SK-N-SH (cell line): ENCODE results near the gene UNC13B. TPM values are rescaled to one million over a fixed set of nuclear protein-coding genes. Genes with fewer than 3 reads are reported as not detected.
A peak's percentile ranks its signal among the peaks of the same experiment; 100 is the strongest.

Source experiments
- CTCF ChIA-PET: fragments of 300-600, 350-600 bp; formaldehyde crosslinking; extraction: SDS; loops from one replicate; lab custom pipeline; 2021; lab: Yijun Ruan, JAX
- POLR2A ChIA-PET: fragments of 350-600 bp; sonication (Branson Sonifier 250); formaldehyde crosslinking; extraction: SDS; loops from one replicate; lab custom pipeline; 2020; ENCODE audit warnings: antibody characterized with exemption, inconsistent platforms; lab: Yijun Ruan, JAX
- DNase-seq: peaks from one replicate; pipeline ENCODE4 v3.0.0; 2012
- H2AFZ ChIP-seq: fragments of 200-600 bp; sonication (generic); 2 replicates; pipeline ENCODE4 v1.8.1; 2016; ENCODE audit warnings: antibody characterized with exemption, mild to moderate bottlenecking, low read depth
- H3F3A ChIP-seq: fragments of 200-600 bp; sonication (generic); replicated peaks from 2 replicates; pipeline ENCODE3; 2016; ENCODE audit warnings: antibody characterized with exemption, mild to moderate bottlenecking; ENCODE audit not compliant: insufficient read depth
- H3K27ac ChIP-seq, 2 experiments: fragments of 200-500 bp in 1 of 2; fragments of 200-600 bp in 1 of 2; sonication (Bioruptor generic) in 1 of 2; sonication (generic), shearing (Covaris generic) in 1 of 2; 2 replicates each; pipeline versions ENCODE4 v1.5.1 to v1.6.1; 2014 to 2016; ENCODE audit warnings: low read depth in 2 of 2, inconsistent platforms in 1 of 2, low read length in 1 of 2, mild to moderate bottlenecking in 1 of 2, mixed read lengths in 1 of 2
- H3K27me3 ChIP-seq: fragments of 200-600 bp; sonication (generic), shearing (Covaris generic); 2 replicates; pipeline ENCODE4 v1.6.1; 2016; ENCODE audit warnings: mixed run types; ENCODE audit not compliant: insufficient read depth
- H3K36me3 ChIP-seq, 2 experiments: fragments of 200-500 bp in 1 of 2; fragments of 200-600 bp in 1 of 2; sonication (Bioruptor generic) in 1 of 2; sonication (generic) in 1 of 2; replicated peaks in 1 of 2; 2 replicates each; pipeline versions ENCODE3 to v1.5.1; 2014 to 2016; ENCODE audit warnings: low read length in 1 of 2, mild to moderate bottlenecking in 1 of 2; ENCODE audit not compliant: insufficient read depth in 2 of 2, control insufficient read depth in 1 of 2
- H3K4me1 ChIP-seq, 2 experiments: fragments of 200-500 bp in 1 of 2; fragments of 200-600 bp in 1 of 2; sonication (Bioruptor generic) in 1 of 2; sonication (generic), shearing (Covaris generic) in 1 of 2; 2 replicates each; pipeline versions ENCODE4 v1.5.1 to v1.6.1; 2014 to 2016; ENCODE audit warnings: low read depth in 1 of 2, low read length in 1 of 2, mixed run types in 1 of 2; ENCODE audit not compliant: insufficient read depth in 2 of 2, control insufficient read depth in 1 of 2
- H3K4me2 ChIP-seq: fragments of 200-600 bp; sonication (generic), shearing (Covaris generic); 2 replicates; pipeline ENCODE4 v1.6.1; 2017; ENCODE audit warnings: mixed run types
- H3K4me3 ChIP-seq, 2 experiments: fragments of 200-500 bp in 1 of 2; fragments of 200-600 bp in 1 of 2; sonication (Bioruptor generic) in 1 of 2; sonication (generic), shearing (Covaris generic) in 1 of 2; 2 replicates each; pipeline versions ENCODE4 v1.5.1 to v1.8.1; 2014 to 2016; ENCODE audit warnings: low read depth in 2 of 2, inconsistent platforms in 1 of 2, low read length in 1 of 2, mild to moderate bottlenecking in 1 of 2, mixed read lengths in 1 of 2, moderate library complexity in 1 of 2
- H3K79me2 ChIP-seq: fragments of 200-600 bp; sonication (generic); 2 replicates; pipeline ENCODE4 v1.8.1; 2017; ENCODE audit warnings: mild to moderate bottlenecking; ENCODE audit not compliant: insufficient read depth
- H3K9ac ChIP-seq: fragments of 200-600 bp; sonication (generic); 2 replicates; pipeline ENCODE4 v1.6.1; 2017; ENCODE audit warnings: mixed run types
- H3K9me2 ChIP-seq: fragments of 200-600 bp; sonication (generic); 2 replicates; pipeline ENCODE4 v1.6.1; 2017; ENCODE audit warnings: mixed run types
- H3K9me3 ChIP-seq: fragments of 200-600 bp; sonication (generic); 2 replicates; pipeline ENCODE4 v1.6.1; 2017; ENCODE audit warnings: mixed run types, mild to moderate bottlenecking, moderate library complexity
- H4K20me1 ChIP-seq: fragments of 200-600 bp; sonication (generic); 2 replicates; pipeline ENCODE4 v1.6.1; 2017; ENCODE audit warnings: mild to moderate bottlenecking, mixed run types; ENCODE audit not compliant: insufficient read depth
- ELF1 ChIP-seq: IDR thresholded peaks from 2 replicates; pipeline ENCODE4 v1.4.0; 2012
- FOSL2 ChIP-seq: IDR thresholded peaks from 2 replicates; pipeline ENCODE4 v1.4.0; 2012; ENCODE audit warnings: low read depth, mild to moderate bottlenecking, moderate library complexity, borderline replicate concordance
- FOXM1 ChIP-seq: IDR thresholded peaks from 2 replicates; pipeline ENCODE4 v1.4.0; 2012; ENCODE audit warnings: low read depth, mild to moderate bottlenecking
- RCOR1 ChIP-seq: fragments of 150-350 bp; IDR thresholded peaks from 2 replicates; pipeline ENCODE4 v1.6.1; 2017; ENCODE audit warnings: antibody characterized with exemption, low read length
- REST ChIP-seq: IDR thresholded peaks from 2 replicates; pipeline ENCODE4 v1.6.1; 2012; ENCODE audit warnings: mild to moderate bottlenecking, low read depth, low read length, moderate library complexity
- WGBS: methylation state at CpG from one replicate; pipeline ENCODE4 v1.1.6; 2017; ENCODE audit warnings: low lambda C conversion rate; 5-methylcytosine and 5-hydroxymethylcytosine counted together
- polyA plus RNA-seq, 3 experiments: library from polyadenylated mRNA; depleted of rRNA; stranded (reverse); fragments of >200 nt; gene quantifications; 2 replicates each; pipeline ENCODE4 v1.2.3, GENCODE V29; 2012

Gene UNC13B
- polyA plus RNA-seq, 1 of the 3 experiments (the other 2 are of a cell fraction): 8.1 TPM

GRCh38 chr9:35355939-35356338 is 194.1 kb downstream of the UNC13B start:
- Histone ChIP-seq H3F3A (peaks cover 11% of the 10 kb centered on the region), H3K9ac (no peak overlapping the region), H3K79me2 (no peaks in the 10 kb centered on the region), H3K9me3 (no peaks in the 10 kb centered on the region), H3K27ac (no peak overlapping the region), H3K27me3 (no peaks in the 10 kb centered on the region), H3K4me1 (peaks cover 0 to 4% of the 10 kb centered on the region in 2 experiments; a peak in 1 of 4 replicates), H2AFZ (no peak overlapping the region), H3K4me3 (no peak overlapping the region), H4K20me1 (no peaks in the 10 kb centered on the region), H3K9me2 (no peaks in the 10 kb centered on the region), H3K36me3 (no peaks in the 10 kb centered on the region), H3K4me2 (no peak overlapping the region)
- no peak for DNase-seq
- no peak for TF ChIP-seq RCOR1
- ChIA-PET POLR2A (no interaction called here), CTCF (interaction anchor here (1.2 kb wide), 1 partner anchor 198 kb away, joined by 3 read pairs; no protein-coding TSS in a partner anchor)
- 57% methylated on average over 1 of the region's 1 CpG for WGBS

- DNase-seq: no peak
- no peaks in the 10 kb centered on the region for H3K79me2 ChIP-seq
- CTCF ChIA-PET: no interaction called here
- TF ChIP-seq FOSL2: peak; percentile 16; the same call in 1 of the 2 replicates
- TF ChIP-seq ELF1: no peak
- TF ChIP-seq REST: no peak
- TF ChIP-seq, all 33 proteins: peak for 1
- no peak overlapping the region for H3K4me3 ChIP-seq
- H4K20me1 ChIP-seq: no peaks in the 10 kb centered on the region
- no peak overlapping the region for H2AFZ ChIP-seq
- H3K9me2 ChIP-seq: no peaks in the 10 kb centered on the region
- 74% methylated on average over 2 of the region's 2 CpGs for WGBS
- POLR2A ChIA-PET: no interaction called here
- H3K27me3 ChIP-seq: no peaks in the 10 kb centered on the region
- H3K36me3 ChIP-seq: no peaks in the 10 kb centered on the region
- H3K9me3 ChIP-seq: no peaks in the 10 kb centered on the region
- H3K4me2 ChIP-seq: no peak overlapping the region
- peaks cover 5% of the 10 kb centered on the region for H3F3A ChIP-seq
- H3K9ac ChIP-seq: no peak overlapping the region
- H3K27ac ChIP-seq: no peak overlapping the region
- H3K4me1 ChIP-seq: no peaks in the 10 kb centered on the region
These were observed 195.3 kb downstream of the UNC13B start for GRCh38 chr9:35357116-35357515.

- Histone ChIP-seq H3K4me2 (no peak overlapping the region), H3K4me1 (no peaks in the 10 kb centered on the region), H3K36me3 (no peaks in the 10 kb centered on the region), H3K9me2 (no peaks in the 10 kb centered on the region), H4K20me1 (no peaks in the 10 kb centered on the region), H3K27ac (no peak overlapping the region), H3K4me3 (no peak overlapping the region), H3K9me3 (no peaks in the 10 kb centered on the region), H3K79me2 (no peaks in the 10 kb centered on the region)
- 95% methylated on average over 4 of the region's 4 CpGs for WGBS
- TF ChIP-seq FOXM1: no peak
- TF ChIP-seq, all 33 proteins: peak for 0
- H3F3A ChIP-seq: peaks cover 5% of the 10 kb centered on the region
- H3K27me3 ChIP-seq: no peaks in the 10 kb centered on the region
- ChIA-PET POLR2A (no interaction called here), CTCF (no interaction called here)
- no peak for DNase-seq
- H2AFZ ChIP-seq: no peak overlapping the region
- no peak overlapping the region for H3K9ac ChIP-seq
These were observed 196.0 kb downstream of the UNC13B start for GRCh38 chr9:35357826-35358225.
